ENCODE measurements around the gene SIM2. TPM values are rescaled to one million over a fixed set of nuclear protein-coding genes. Genes with fewer than 3 reads are reported as not detected.
A peak's percentile ranks its signal among the peaks of the same experiment; 100 is the strongest.

The SIM2 gene
- total RNA-seq, 2 experiments from 2014 or later: 0.05 to 0.19 TPM

DNA sequence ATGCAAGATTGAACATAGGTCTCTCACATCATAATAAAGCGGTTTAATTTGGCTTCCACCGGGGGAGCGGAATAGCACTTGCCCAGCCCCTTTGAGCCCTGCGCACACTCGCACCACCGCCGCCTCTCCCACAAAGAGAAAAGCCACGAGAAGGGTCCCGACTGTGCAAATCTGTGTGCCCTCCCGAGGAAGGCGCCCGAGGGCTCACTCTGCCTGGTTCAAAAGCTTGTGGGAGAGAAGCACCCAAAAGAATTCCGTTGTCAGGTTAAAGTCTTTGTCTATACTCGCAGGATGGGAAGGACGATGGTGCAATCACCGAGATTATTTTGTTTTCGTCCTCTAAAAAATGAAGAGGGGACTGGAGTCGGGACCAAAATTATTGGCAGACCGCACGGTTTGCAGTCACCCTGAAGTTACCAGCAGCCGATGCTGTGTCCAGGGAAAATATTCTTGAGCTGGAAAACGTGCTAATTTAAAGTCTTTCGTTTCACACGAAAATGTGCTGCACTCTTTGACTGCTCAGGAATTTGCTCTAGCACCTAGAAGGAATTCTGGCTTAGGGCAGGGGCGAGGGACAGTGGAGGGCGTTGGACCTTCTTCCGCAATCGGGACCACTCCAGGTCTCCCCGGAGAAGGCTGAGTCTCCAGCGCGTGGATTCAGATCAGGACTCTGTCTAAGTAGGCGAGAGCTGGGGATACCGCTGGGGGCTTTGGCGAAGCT lies 6.6 kb upstream of the SIM2 start:
- CTCF ChIA-PET: interaction anchor here (1.0 kb wide), 1 partner anchor 14 kb away, joined by 3 read pairs; no protein-coding TSS in a partner anchor
- POLR2A ChIA-PET: no interaction called here
- H3K4me3 Mint-ChIP-seq: peak overlapping the region; percentile 2

DNA sequence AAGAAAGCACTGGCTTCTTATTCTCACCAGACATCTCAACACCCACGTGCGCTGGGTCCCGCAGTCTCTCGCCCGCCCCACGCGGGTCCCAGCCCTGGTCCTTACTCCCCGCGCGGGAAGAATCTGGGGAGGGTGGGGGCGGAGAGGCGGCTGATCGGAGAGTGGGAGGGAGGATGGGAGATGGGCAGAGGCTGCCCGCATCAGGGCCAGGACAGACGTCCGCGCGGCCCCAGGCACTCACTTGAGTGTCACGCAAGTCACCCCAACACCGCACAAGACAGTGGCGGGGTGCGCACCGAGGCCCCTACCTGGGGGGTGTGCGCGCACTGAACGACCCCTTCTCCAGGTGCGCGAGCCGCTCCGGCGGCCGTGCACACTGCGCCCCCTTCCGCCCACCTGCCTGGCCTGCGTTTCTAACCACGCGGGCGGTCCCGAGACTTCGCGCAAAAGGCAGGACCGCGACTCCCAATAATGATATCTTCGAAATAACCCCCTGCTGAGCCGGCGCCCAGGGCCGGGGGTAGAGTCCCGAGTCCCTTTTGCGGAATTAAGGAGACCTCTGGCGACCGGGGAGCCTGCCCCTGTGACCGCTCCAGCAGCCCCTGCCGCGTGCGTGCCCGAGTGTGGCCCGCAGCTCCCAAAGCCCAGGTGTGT lies 6.0 kb upstream of the SIM2 start:
- Mint-ChIP-seq H3K9me3 (no peaks in the 10 kb centered on the region), H3K36me3 (ENCODE audit: low read depth) (no peaks in the 10 kb centered on the region), H3K4me1 (peaks cover 5% of the 10 kb centered on the region), H3K27me3 (peaks cover 90% of the 10 kb centered on the region), H3K4me3 (no peak overlapping the region), H3K27ac (no peak overlapping the region)
- no peak for DNase-seq
- POLR2A ChIA-PET: no interaction called here
- CTCF ChIA-PET: no interaction called here

More for the DNA sequence above, 6.6 kb upstream of the SIM2 start:
- DNase-seq: no peak
- Mint-ChIP-seq H3K9me3 (no peaks in the 10 kb centered on the region), H3K27me3 (peaks cover 85% of the 10 kb centered on the region), H3K4me1 (peaks cover 5% of the 10 kb centered on the region), H3K36me3 (ENCODE audit: low read depth) (no peaks in the 10 kb centered on the region), H3K27ac (no peak overlapping the region)

- no peak overlapping the region for H3K27ac Mint-ChIP-seq
- CTCF ChIA-PET: no interaction called here
Measured at GRCh38 chr21:36693489-36694030, 5.4 kb upstream of the SIM2 start.

DNA sequence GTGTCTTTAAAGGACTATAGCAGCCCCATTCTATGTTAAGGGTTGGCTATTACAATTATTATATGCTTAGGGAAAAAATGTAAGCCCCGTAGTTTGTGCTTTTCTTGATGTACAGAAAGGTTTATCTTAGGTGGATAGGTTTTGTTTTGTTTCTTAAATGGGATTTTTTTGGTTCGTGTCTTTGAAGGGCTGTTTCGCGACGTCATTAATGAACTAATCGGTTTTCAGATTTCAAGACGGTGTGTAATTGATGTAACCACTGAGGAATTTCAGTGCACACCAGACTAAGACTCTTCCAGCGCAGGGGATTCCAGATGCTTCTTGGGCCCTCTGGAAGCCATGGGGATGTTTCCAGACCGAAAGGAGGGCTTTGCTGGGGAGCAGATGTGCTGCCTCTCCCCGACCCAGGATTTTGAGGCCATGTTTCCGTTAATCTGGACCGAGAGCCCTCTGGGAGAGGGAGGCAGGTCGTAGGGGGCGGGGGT lies 4.8 kb upstream of the SIM2 start:
- no peak for DNase-seq
- ChIA-PET POLR2A (no interaction called here), CTCF (no interaction called here)
- H3K4me1 Mint-ChIP-seq: peaks cover 5% of the 10 kb centered on the region
- peaks cover 85% of the 10 kb centered on the region for H3K27me3 Mint-ChIP-seq
- H3K27ac Mint-ChIP-seq: peak overlapping the region; percentile 4
- no peaks in the 10 kb centered on the region for H3K36me3 Mint-ChIP-seq (ENCODE audit: low read depth)
- H3K4me3 Mint-ChIP-seq: no peak overlapping the region
- no peaks in the 10 kb centered on the region for H3K9me3 Mint-ChIP-seq

More at GRCh38 chr21:36693489-36694030, 5.4 kb upstream of the SIM2 start:
- Mint-ChIP-seq H3K36me3 (ENCODE audit: low read depth) (no peaks in the 10 kb centered on the region), H3K4me1 (peaks cover 5% of the 10 kb centered on the region), H3K4me3 (no peak overlapping the region), H3K27me3 (peaks cover 88% of the 10 kb centered on the region), H3K9me3 (no peaks in the 10 kb centered on the region)
- POLR2A ChIA-PET: no interaction called here
- no peak for DNase-seq

DNA sequence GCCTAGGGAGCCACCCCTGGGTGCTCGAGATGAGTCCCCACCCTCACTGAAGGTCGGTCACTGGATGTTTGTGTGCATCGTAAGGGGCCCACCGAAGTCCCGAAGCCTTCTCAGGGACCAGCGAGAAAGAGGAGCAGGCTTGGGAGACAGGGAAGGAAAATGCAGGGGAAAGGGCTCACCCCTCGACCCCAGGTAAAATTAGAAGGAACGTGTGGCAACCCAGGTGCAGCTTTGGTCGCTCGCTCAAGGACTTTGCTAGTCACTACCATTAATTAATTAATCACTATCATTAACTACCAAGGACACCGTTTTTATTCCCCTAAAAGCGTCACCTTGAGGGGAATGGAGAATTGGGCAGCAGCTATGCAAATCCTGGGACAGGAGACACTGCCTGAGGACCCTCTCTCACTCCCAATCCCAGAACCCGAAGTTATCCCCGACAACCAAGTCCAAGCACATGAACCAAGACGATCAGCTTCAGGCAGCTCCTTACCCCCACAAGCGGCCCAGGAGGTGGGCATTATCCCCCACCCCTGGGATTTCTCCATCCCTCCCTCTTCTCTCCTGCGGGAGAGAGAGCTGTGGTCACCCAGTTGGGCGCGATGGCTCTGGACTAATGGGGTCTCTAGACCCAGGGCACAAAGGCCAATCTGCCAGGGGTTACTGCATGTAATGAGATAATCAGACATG lies 4.2 kb upstream of the SIM2 start:
- POLR2A ChIA-PET: no interaction called here
- Mint-ChIP-seq H3K27ac (peak overlapping the region; percentile 57), H3K4me3 (no peak overlapping the region), H3K4me1 (peaks cover 5% of the 10 kb centered on the region), H3K9me3 (no peaks in the 10 kb centered on the region), H3K27me3 (peaks cover 78% of the 10 kb centered on the region), H3K36me3 (ENCODE audit: low read depth) (no peaks in the 10 kb centered on the region)
- CTCF ChIA-PET: no interaction called here
- DNase-seq: no peak

GRCh38 chr21:36695283-36695634 lies 3.7 kb upstream of the SIM2 start:
- Mint-ChIP-seq H3K36me3 (ENCODE audit: low read depth) (peaks cover 2% of the 10 kb centered on the region), H3K27me3 (peaks cover 77% of the 10 kb centered on the region)

DNA sequence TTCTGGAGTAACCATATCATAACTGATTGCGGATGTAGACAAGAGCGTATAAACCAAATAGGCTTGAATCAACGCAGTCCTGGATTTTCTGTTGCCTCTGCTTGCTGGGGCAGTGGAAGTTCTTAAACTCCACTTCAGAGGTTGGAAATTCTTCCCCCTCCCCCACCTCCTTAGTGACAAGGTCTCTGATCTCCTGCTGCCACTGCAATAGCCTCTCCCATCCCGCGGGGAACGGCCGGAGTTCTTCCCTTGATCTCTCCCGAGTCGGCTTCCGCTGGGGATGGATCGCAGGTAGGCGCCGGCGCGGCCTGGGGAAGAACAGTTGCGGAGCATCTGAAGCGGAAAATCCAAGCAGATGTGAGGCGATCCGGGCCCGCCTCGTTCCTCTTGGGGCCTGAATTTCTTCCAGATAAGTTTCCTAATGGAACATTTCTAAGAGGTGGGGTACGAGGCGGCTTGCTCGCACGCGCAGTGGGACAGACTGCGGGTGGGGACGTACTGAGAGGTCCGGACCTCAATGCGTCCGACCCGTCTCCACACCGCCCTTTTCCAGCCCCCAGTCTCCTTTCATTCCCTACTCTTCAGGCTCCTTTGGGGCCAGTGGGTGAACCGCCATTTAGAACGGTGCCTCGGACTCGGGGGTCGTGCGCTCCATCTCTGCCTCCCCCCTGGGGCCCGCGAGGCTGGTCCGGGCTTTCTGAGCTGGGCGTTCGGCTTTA lies 3.1 kb upstream of the SIM2 start:
- Mint-ChIP-seq H3K4me3 (no peak overlapping the region), H3K27ac (peak overlapping the region; percentile 41), H3K4me1 (peaks cover 13% of the 10 kb centered on the region), H3K27me3 (peaks cover 77% of the 10 kb centered on the region), H3K9me3 (no peaks in the 10 kb centered on the region), H3K36me3 (ENCODE audit: low read depth) (peaks cover 2% of the 10 kb centered on the region)
- POLR2A ChIA-PET: no interaction called here
- DNase-seq: no peak
- CTCF ChIA-PET: no interaction called here

More at GRCh38 chr21:36695283-36695634, 3.7 kb upstream of the SIM2 start:
- POLR2A ChIA-PET: no interaction called here
- Mint-ChIP-seq H3K4me3 (no peak overlapping the region), H3K9me3 (no peaks in the 10 kb centered on the region), H3K27ac (peak overlapping the region; percentile 41), H3K4me1 (peaks cover 9% of the 10 kb centered on the region)
- no peak for DNase-seq
- CTCF ChIA-PET: no interaction called here

GRCh38 chr21:36696390-36697059 lies 2.4 kb upstream of the SIM2 start:
- Mint-ChIP-seq H3K36me3 (ENCODE audit: low read depth) (peaks cover 2% of the 10 kb centered on the region), H3K9me3 (no peaks in the 10 kb centered on the region), H3K27ac (peak overlapping the region; percentile 9), H3K27me3 (peaks cover 75% of the 10 kb centered on the region), H3K4me1 (peaks cover 16% of the 10 kb centered on the region), H3K4me3 (peak overlapping the region; percentile 49)
- CTCF ChIA-PET: no interaction called here
- POLR2A ChIA-PET: no interaction called here
- no peak for DNase-seq

DNA sequence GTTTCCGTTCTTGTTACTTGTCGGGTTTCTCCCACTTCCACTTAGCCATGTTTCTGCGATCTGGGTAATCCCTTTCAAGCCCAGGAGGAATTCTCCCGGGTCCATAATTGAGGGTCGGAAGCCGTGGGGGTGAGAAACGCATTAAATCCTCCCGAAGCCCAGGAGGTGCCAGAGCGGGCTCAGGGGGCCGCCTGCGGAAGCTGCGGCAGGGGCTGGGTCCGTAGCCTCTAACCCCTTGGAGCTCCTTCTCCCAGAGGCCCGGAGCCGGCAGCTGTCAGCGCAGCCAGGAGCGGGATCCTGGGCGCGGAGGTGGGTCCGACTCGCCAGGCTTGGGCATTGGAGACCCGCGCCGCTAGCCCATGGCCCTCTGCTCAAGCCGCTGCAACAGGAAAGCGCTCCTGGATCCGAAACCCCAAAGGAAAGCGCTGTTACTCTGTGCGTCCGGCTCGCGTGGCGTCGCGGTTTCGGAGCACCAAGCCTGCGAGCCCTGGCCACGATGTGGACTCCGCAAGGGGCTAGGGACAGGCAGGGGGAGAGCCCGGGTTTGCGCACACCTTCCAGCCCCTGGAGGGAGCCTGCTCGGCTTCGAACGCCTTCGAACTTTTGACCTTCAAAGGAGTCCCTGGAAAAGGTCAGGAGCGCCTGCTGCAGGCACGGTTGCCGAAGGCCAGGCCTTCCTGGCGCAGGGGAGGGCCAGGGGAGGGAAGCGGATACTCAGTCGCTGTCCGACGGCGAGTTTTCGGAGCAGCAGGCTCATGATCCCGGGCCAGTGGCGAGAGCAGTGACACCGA lies 1.7 kb upstream of the SIM2 start:
- H3K27ac Mint-ChIP-seq: no peak overlapping the region
- H3K4me1 Mint-ChIP-seq: peaks cover 17% of the 10 kb centered on the region
- POLR2A ChIA-PET: no interaction called here
- CTCF ChIA-PET: no interaction called here
- peaks cover 2% of the 10 kb centered on the region for H3K36me3 Mint-ChIP-seq (ENCODE audit: low read depth)
- no peak for DNase-seq
- H3K4me3 Mint-ChIP-seq: peak overlapping the region; percentile 49
- no peaks in the 10 kb centered on the region for H3K9me3 Mint-ChIP-seq
- H3K27me3 Mint-ChIP-seq: peaks cover 75% of the 10 kb centered on the region

GRCh38 chr21:36697851-36698384 lies 997 bp upstream of the SIM2 start:
- CTCF ChIA-PET: no interaction called here
- Mint-ChIP-seq H3K9me3 (no peaks in the 10 kb centered on the region), H3K4me3 (no peak overlapping the region), H3K27me3 (peaks cover 75% of the 10 kb centered on the region), H3K36me3 (ENCODE audit: low read depth) (peaks cover 2% of the 10 kb centered on the region), H3K4me1 (peaks cover 14% of the 10 kb centered on the region), H3K27ac (no peak overlapping the region)
- DNase-seq: no peak
- POLR2A ChIA-PET: no interaction called here

- no peak for DNase-seq
Measured at GRCh38 chr21:36698385-36698980, 432 bp upstream of the SIM2 start.

More at GRCh38 chr21:36698385-36698980, 432 bp upstream of the SIM2 start:
- H3K4me1 Mint-ChIP-seq: peaks cover 14% of the 10 kb centered on the region
- no peaks in the 10 kb centered on the region for H3K9me3 Mint-ChIP-seq
- no peak overlapping the region for H3K4me3 Mint-ChIP-seq
- H3K27ac Mint-ChIP-seq: no peak overlapping the region
- H3K36me3 Mint-ChIP-seq (ENCODE audit: low read depth): peaks cover 2% of the 10 kb centered on the region
- POLR2A ChIA-PET: no interaction called here
- CTCF ChIA-PET: no interaction called here
- H3K27me3 Mint-ChIP-seq: peaks cover 77% of the 10 kb centered on the region

Data from activated CD4-positive, alpha-beta T cell treated with anti-CD3 and anti-CD28 coated beads, Interleukin-2, amount 10 ng/mL, durations not matched to agents 7 days and 5 days (primary cell).